SU-DHL-6 (cell line): ENCODE measurements around the gene ELMO1.

Experiments
- H2AFZ ChIP-seq: fragments of 200-600 bp; sonication (generic); 2 replicates; pipeline ENCODE4 v1.6.1; 2014; ENCODE audit warnings: low read depth, mild to moderate bottlenecking, moderate library complexity, mixed read lengths, antibody characterized with exemption, low read length; ENCODE audit not compliant: severe bottlenecking
- H3F3A ChIP-seq: fragments of 200-600 bp; shearing (Covaris generic); 2 replicates; pipeline ENCODE4 v1.6.0; 2016; ENCODE audit warnings: antibody characterized with exemption, mild to moderate bottlenecking; ENCODE audit not compliant: insufficient read depth
- H3K27ac ChIP-seq: fragments of 200-600 bp; sonication (generic); 2 replicates; pipeline ENCODE4 v1.5.1; 2016; ENCODE audit warnings: low read depth, mild to moderate bottlenecking, low read length, moderate library complexity, mixed read lengths
- H3K27me3 ChIP-seq: fragments of 200-600 bp; sonication (generic), shearing (Covaris generic); 2 replicates; pipeline ENCODE4 v1.6.0; 2014; ENCODE audit warnings: mild to moderate bottlenecking, low read length
- H3K36me3 ChIP-seq: fragments of 200-600 bp; sonication (generic); 2 replicates; pipeline ENCODE4 v1.6.1; 2014; ENCODE audit warnings: mild to moderate bottlenecking, low read length, mixed read lengths
- H3K4me2 ChIP-seq: fragments of 300-600, 200-600 bp; shearing (Covaris generic), sonication (generic); 2 replicates; pipeline ENCODE4 v1.6.0; 2014; ENCODE audit warnings: low read length, low read depth, mild to moderate bottlenecking; ENCODE audit not compliant: poor library complexity, severe bottlenecking
- H3K4me3 ChIP-seq: fragments of 200-600 bp; sonication (generic); 2 replicates; pipeline ENCODE4 v1.5.1; 2014; ENCODE audit warnings: antibody characterized with exemption, low read length, mild to moderate bottlenecking, mixed read lengths; ENCODE audit not compliant: insufficient read depth, poor library complexity, severe bottlenecking
- H3K79me2 ChIP-seq: fragments of 200-600 bp; sonication (generic); 2 replicates; pipeline ENCODE4 v1.6.1; 2014; ENCODE audit warnings: mild to moderate bottlenecking, low read length, moderate library complexity; ENCODE audit not compliant: insufficient read depth
- H3K9ac ChIP-seq: fragments of 200-600 bp; sonication (generic); 2 replicates; pipeline ENCODE4 v1.7.0; 2014; ENCODE audit warnings: mild to moderate bottlenecking, low read length
- H3K9me2 ChIP-seq: fragments of 200-600 bp; sonication (generic); replicated peaks from 2 replicates; pipeline ENCODE4 v1.6.1; 2014; ENCODE audit warnings: low read length; ENCODE audit not compliant: insufficient read depth
- H3K9me3 ChIP-seq: fragments of 200-600 bp; sonication (generic); 2 replicates; pipeline ENCODE4 v1.6.1; 2014; ENCODE audit warnings: low read length, mixed read lengths; ENCODE audit not compliant: insufficient read depth
- H4K20me1 ChIP-seq: fragments of 200-600 bp; sonication (generic); 2 replicates; pipeline ENCODE4 v1.6.1; 2014; ENCODE audit warnings: low read depth, mild to moderate bottlenecking, antibody characterized with exemption, low read length, moderate library complexity, mixed read lengths
- EZH2phosphoT487 ChIP-seq: fragments of 200-600 bp; sonication (generic), shearing (Covaris generic); conservative IDR thresholded peaks from 2 replicates; pipeline ENCODE4 v1.6.1; 2018; ENCODE audit warnings: mild to moderate bottlenecking, antibody characterized with exemption, low read length, moderate library complexity, mixed read lengths
- TF ChIP-seq, protein P1 (sequence below): fragments of 200-600 bp; sonication (generic); IDR thresholded peaks from one replicate; pipeline ENCODE4 v1.5.1; 2017; ENCODE audit warnings: antibody characterized with exemption, mild to moderate bottlenecking, low read length, moderate library complexity; ENCODE audit not compliant: insufficient read depth, poor library complexity, severe bottlenecking

The ELMO1 gene

DNA sequence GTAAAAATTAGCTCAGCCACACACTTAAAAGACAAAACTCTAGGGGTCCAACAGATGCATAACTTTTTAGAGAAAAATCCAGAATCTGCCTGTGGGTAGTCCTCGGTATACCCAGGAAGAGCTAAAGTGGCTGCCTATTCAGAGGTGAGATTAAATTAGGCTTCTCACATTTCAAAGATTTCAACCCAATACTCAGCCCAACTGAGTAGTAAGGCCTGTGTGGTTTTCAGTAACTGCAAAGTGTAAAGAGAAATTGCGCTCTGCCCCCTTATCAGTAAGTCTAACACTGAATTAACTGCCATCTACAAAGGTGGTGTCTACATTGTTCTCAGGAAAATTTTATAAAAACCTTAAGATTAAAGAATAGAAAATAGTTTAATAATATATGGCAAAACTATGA, 88.2 kb downstream of the ELMO1 start:
- Histone ChIP-seq H3K9me3 (no peaks in the 10 kb centered on the region), H3K27me3 (no peaks in the 10 kb centered on the region), H3K79me2 (no peaks in the 10 kb centered on the region), H3F3A (no peaks in the 10 kb centered on the region), H3K9me2 (no peaks in the 10 kb centered on the region), H3K9ac (no peak overlapping the region), H2AFZ (no peak overlapping the region), H3K4me2 (no peak overlapping the region), H3K36me3 (no peaks in the 10 kb centered on the region), H3K4me3 (no peak overlapping the region), H3K27ac (no peak overlapping the region), H4K20me1 (no peaks in the 10 kb centered on the region)
- TF ChIP-seq, protein P1, sequence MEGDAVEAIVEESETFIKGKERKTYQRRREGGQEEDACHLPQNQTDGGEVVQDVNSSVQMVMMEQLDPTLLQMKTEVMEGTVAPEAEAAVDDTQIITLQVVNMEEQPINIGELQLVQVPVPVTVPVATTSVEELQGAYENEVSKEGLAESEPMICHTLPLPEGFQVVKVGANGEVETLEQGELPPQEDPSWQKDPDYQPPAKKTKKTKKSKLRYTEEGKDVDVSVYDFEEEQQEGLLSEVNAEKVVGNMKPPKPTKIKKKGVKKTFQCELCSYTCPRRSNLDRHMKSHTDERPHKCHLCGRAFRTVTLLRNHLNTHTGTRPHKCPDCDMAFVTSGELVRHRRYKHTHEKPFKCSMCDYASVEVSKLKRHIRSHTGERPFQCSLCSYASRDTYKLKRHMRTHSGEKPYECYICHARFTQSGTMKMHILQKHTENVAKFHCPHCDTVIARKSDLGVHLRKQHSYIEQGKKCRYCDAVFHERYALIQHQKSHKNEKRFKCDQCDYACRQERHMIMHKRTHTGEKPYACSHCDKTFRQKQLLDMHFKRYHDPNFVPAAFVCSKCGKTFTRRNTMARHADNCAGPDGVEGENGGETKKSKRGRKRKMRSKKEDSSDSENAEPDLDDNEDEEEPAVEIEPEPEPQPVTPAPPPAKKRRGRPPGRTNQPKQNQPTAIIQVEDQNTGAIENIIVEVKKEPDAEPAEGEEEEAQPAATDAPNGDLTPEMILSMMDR = no peak
- TF ChIP-seq EZH2phosphoT487 = no peak

DNA sequence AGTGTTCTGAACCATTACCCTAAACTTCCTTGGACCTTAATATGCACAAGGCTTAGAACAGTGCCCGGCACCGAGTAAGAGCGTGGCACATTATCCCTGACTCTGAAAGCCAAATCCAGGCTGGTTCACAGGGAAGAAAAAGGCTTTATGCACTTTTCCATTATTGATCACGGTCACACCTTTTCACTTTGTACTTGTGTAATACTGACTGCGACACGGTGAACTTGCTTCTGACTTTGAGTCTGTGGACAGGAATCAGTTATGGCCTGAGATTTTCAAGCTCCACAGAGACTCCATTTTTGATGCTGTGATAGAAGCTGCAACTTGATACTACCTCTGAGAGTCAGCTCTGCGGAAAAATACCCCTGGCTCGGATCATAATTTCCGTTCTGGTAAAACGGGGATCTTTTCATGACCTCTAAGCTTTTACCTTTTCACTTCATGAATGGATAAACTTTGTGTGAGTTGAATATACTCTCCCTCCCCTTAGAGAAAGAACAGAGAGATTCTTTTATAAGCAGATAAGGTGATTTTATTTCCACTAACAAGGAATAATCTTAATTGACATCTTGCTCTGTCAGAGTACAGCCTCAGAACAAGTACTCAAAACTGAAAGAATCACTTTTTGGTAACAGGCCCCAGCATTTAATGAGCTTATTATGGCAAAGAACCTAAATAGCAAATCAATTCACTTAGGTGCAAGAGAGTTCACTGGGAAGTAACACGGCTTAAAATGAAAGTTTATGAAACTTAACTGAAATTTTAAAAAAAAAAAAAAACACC, 88.8 kb downstream of the ELMO1 start:
- H3K4me3 ChIP-seq = no peak overlapping the region
- H3K36me3 ChIP-seq = no peaks in the 10 kb centered on the region
- TF ChIP-seq EZH2phosphoT487 = no peak
- no peaks in the 10 kb centered on the region for H3K9me3 ChIP-seq
- H3K79me2 ChIP-seq = no peaks in the 10 kb centered on the region
- H2AFZ ChIP-seq = no peak overlapping the region
- H3K9me2 ChIP-seq = no peaks in the 10 kb centered on the region
- no peak overlapping the region for H3K9ac ChIP-seq
- H3K27ac ChIP-seq = no peak overlapping the region
- H4K20me1 ChIP-seq = no peaks in the 10 kb centered on the region
- no peaks in the 10 kb centered on the region for H3F3A ChIP-seq
- H3K27me3 ChIP-seq = no peaks in the 10 kb centered on the region
- no peak overlapping the region for H3K4me2 ChIP-seq

DNA sequence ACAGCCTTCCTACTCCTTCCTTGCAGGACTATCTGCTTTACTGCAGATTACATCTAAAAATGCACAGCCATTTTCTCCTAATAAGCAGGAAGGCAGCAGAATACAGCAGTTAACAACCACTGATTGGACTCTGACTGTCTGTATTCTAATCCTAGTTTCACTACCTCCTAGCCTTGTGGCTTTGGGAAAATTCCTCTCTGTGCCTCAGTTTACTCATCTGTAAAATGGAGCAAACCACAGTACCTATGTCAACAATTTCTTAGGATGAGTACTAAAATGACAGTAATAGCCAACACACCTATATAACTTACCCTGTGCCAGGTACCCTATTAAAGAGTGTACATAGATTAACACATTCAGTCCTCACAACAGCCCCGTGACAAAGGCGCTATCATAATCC, 89.5 kb downstream of the ELMO1 start:
- no peaks in the 10 kb centered on the region for H3K9me2 ChIP-seq

DNA sequence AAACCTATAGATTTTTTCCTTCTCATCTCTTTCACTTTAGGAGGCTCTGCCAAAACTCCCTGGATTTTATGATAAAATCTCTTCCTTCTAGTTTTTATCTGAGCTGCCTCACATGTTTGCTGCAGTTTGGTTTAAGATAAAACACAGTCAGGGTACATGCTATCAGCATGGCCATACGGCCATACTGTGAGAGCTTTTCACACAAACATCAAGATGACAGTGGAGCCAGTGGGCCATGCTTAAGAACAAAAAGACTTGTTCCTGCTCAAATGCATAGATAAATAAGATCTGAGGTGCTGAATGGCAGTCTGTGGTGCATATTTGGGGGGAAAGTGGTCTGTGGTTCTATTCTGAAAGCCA, 91.0 kb downstream of the ELMO1 start:
- no peaks in the 10 kb centered on the region for H3K36me3 ChIP-seq
- H3K4me3 ChIP-seq = no peak overlapping the region
- no peaks in the 10 kb centered on the region for H4K20me1 ChIP-seq
- H3K9me2 ChIP-seq = no peaks in the 10 kb centered on the region
- H3K79me2 ChIP-seq = no peaks in the 10 kb centered on the region
- no peak overlapping the region for H3K4me2 ChIP-seq
- no peak overlapping the region for H2AFZ ChIP-seq
- TF ChIP-seq, protein P1 = no peak
- no peak for TF ChIP-seq EZH2phosphoT487
- H3K27me3 ChIP-seq = no peaks in the 10 kb centered on the region
- no peak overlapping the region for H3K9ac ChIP-seq
- no peak overlapping the region for H3K27ac ChIP-seq
- no peaks in the 10 kb centered on the region for H3K9me3 ChIP-seq
- no peaks in the 10 kb centered on the region for H3F3A ChIP-seq

More for the DNA sequence above, 89.5 kb downstream of the ELMO1 start:
- no peaks in the 10 kb centered on the region for H4K20me1 ChIP-seq
- no peaks in the 10 kb centered on the region for H3K79me2 ChIP-seq
- H3K9me3 ChIP-seq = no peaks in the 10 kb centered on the region
- no peak overlapping the region for H3K9ac ChIP-seq
- no peaks in the 10 kb centered on the region for H3F3A ChIP-seq
- no peak overlapping the region for H2AFZ ChIP-seq
- TF ChIP-seq, protein P1 = no peak
- no peak for TF ChIP-seq EZH2phosphoT487
- no peaks in the 10 kb centered on the region for H3K36me3 ChIP-seq
- H3K4me3 ChIP-seq = no peak overlapping the region
- no peaks in the 10 kb centered on the region for H3K27me3 ChIP-seq
- H3K4me2 ChIP-seq = no peak overlapping the region
- no peak overlapping the region for H3K27ac ChIP-seq
